ENCODE data around the gene MUC6. TPM values are rescaled to one million over a fixed set of nuclear protein-coding genes. Genes with fewer than 3 reads are reported as not detected.

Gene MUC6
- total and polyA plus RNA-seq, 3 donors from 2014 or later = 0.16 to 1.5 (median 0.19) TPM

DNA sequence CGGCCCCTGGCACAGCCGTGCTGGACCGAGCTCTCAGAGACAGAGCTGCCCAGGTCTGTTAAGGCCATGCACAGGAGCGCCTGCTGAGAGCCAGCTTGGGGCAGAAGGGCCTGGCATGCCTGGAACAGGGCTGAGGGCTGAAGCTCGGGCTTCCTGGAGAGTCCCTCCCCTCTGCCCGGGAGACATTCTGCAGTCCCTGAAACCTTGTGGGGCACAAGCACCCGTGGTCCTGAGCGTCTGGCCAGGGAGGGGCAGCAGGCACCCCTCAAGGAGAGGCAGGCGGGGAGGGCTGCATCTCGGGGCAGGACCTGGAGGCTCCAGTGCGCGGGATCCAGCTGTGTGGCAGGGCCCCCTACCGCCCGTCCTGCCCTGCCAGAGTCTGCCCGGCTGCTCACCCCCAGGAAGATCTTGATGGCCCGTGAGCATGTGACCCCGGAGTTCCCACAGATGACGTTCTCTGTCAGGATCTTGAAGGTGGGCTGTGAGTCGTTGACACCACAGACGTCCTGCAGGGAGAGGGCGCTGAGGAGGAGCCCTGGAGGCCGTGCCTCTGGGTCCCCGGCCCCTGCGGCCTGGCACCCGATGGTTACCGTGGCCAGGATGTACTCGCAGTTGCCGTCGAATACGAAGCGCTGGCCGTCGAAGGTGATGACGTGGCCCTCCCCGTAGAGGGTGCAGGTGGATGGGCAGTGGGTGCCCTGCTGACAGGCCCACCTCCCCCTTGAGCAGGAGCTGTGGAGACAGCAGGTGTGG is 10.9 kb downstream of the MUC6 start:
- no peak for TF ChIP-seq POLR2A (IDR thresholded peaks at IDR 0.05)
- TF ChIP-seq, protein P1, sequence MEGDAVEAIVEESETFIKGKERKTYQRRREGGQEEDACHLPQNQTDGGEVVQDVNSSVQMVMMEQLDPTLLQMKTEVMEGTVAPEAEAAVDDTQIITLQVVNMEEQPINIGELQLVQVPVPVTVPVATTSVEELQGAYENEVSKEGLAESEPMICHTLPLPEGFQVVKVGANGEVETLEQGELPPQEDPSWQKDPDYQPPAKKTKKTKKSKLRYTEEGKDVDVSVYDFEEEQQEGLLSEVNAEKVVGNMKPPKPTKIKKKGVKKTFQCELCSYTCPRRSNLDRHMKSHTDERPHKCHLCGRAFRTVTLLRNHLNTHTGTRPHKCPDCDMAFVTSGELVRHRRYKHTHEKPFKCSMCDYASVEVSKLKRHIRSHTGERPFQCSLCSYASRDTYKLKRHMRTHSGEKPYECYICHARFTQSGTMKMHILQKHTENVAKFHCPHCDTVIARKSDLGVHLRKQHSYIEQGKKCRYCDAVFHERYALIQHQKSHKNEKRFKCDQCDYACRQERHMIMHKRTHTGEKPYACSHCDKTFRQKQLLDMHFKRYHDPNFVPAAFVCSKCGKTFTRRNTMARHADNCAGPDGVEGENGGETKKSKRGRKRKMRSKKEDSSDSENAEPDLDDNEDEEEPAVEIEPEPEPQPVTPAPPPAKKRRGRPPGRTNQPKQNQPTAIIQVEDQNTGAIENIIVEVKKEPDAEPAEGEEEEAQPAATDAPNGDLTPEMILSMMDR (IDR thresholded peaks at IDR 0.05) = no peak
- intact Hi-C loops (cut with DNase I; ENCODE audit: low total_unique reads) = no loop called here
- Histone ChIP-seq H3K36me3 (ENCODE audit: low read depth, missing control alignments) (no peaks in the 10 kb centered on the region), H3K4me3 (no peak overlapping the region), H3K9me3 (no peaks in the 10 kb centered on the region), H3K27ac (no peak overlapping the region), H3K4me1 (no peaks in the 10 kb centered on the region), H3K27me3 (no peaks in the 10 kb centered on the region)
- 82 to 88% methylated on average over 14 to 34 of the region's 35 CpGs for WGBS, 2 donors
- DNase-seq = no peak

DNA sequence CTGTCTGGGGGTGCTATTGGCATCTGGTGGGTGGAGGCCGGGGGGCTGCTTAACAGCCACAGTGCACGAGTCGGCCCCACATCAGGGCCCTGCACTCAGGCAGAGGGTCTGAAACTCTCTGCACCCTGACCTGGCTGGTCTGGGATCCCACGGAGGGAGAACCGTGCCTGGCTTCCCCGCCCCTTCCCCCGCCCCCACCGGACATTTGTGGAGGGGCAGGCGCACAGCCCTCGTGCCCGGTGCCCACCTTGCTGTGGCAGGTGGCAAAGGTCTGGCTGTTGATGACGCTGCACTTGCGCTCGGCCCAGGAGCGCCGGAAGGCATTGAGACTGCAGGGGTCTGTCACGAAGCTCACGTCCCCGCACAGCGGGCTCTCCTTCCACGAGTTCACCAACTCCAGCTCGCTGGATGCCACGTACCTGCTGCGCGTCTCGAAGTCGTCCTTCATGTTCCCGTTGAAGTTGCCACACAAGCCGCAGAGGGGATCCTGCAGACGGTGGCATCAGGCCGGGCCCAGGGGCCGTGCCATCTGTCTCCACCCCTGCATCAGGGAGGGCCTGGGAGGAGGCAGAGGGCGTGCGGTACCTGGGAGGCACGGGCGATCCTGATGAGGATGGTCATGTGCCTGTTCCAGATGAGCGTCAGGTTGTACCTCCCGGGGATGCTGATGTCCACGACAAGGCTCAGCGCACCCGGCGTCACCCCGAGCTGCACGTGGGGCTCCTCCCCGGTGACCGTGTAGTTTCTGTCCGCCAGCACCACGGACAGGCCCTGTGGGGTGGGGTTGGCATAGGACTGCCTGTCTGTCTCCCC is 11.7 kb downstream of the MUC6 start:
- no peaks in the 10 kb centered on the region for H3K9me3 ChIP-seq
- 90 to 94% methylated on average over 18 to 48 of the region's 48 CpGs for WGBS, 2 donors
- no peak for TF ChIP-seq POLR2A (IDR thresholded peaks at IDR 0.05)
- TF ChIP-seq, protein P1 (IDR thresholded peaks at IDR 0.05) = no peak
- no peak overlapping the region for H3K4me3 ChIP-seq
- intact Hi-C loops (cut with DNase I; ENCODE audit: low total_unique reads) = no loop called here
- H3K4me1 ChIP-seq = no peaks in the 10 kb centered on the region
- no peak for DNase-seq
- no peaks in the 10 kb centered on the region for H3K27me3 ChIP-seq
- H3K36me3 ChIP-seq (ENCODE audit: low read depth, missing control alignments) = no peaks in the 10 kb centered on the region
- no peak overlapping the region for H3K27ac ChIP-seq

DNA sequence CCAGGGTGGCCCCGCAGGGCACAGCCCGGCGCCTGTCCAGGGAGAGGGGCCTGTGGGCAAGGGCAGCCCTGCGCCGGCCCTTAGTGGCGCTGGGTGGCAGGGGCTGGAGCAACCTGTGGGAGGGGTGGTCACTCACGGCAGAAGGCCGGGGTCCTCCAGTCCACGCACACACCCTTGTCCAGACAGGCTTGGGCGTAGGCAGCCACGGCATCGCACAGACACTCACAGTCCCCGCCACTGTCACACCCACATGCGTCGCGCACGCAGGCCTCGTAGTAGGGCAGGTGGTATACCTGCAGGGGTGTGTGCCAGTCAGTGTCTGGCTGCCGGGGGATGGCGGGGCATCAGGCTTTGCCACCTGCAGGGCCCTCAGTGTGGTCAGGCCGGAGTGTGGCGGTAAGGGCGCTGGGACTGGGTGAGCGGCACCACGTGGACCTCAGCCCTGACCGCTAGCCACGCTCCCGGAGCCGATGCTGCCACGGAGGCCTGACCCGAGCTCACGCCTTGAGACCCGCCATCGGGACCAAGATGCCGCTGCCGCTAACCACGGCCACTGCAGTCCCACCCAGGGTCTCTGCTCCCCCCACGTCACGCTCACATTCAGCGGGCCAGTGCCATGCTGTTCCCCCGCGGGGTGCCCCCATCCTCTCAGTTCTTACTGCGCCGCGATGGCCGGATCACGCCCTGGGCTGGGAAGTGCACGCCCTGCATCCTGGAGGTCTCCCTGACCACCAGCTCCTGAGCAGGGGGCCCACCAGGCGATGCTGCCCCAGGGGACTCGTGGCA is 12.5 kb downstream of the MUC6 start:
- no peak overlapping the region for H3K27ac ChIP-seq
- H3K9me3 ChIP-seq = no peaks in the 10 kb centered on the region
- no peaks in the 10 kb centered on the region for H3K36me3 ChIP-seq (ENCODE audit: low read depth, missing control alignments)
- no peak overlapping the region for H3K4me3 ChIP-seq
- no peak for DNase-seq
- H3K27me3 ChIP-seq = no peaks in the 10 kb centered on the region
- H3K4me1 ChIP-seq = no peaks in the 10 kb centered on the region
- no peak for TF ChIP-seq POLR2A (IDR thresholded peaks at IDR 0.05)
- TF ChIP-seq, protein P1 (IDR thresholded peaks at IDR 0.05) = no peak
- WGBS, 2 donors = 93 to 97% methylated on average over 25 to 50 of the region's 50 CpGs
- intact Hi-C loops (cut with DNase I; ENCODE audit: low total_unique reads) = no loop called here

DNA sequence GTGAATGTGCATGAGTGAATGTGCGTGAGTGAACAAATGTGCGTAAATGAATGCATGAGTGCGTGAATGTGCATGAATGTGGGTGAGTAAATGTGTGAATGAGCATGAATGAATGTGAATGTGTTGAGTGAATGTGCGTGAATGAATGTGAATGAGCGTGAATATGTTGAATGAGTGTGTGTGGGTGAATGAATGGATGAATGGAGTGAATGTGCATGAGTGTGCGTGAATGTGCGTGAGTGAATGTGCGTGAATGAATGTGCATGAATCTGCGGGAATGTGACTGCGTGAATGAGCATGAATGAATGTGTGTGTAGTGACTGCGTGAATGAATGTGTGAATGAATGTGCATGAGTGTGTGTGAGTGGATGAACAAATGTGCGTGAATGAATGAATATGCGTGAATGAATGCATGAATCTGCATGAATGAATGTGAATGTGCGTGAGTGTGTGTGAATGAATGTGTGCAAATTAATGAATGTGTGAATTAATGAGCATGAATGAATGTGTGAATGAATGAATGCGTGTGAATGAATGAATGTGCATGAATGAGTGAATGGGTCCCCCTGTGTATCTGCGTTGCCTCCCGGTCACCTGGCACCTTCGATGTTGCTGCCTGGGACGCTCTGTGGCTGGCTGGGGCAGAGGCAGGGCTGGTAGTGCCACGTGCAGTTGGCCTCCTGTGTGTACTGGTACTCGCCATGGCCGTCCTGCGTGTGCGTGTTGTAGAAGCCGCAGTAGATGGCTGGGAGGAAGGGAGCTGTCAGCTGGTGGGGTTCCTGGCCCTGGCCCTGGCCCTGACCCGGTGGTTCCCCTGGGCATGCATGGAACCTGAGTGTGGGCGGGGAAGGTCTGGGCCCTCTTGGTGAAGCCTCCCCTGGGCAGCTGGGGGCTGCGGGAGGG is 13.4 kb downstream of the MUC6 start:
- Histone ChIP-seq H3K27ac (no peak overlapping the region), H3K4me1 (no peaks in the 10 kb centered on the region), H3K27me3 (no peaks in the 10 kb centered on the region), H3K36me3 (ENCODE audit: low read depth, missing control alignments) (no peaks in the 10 kb centered on the region), H3K9me3 (no peaks in the 10 kb centered on the region), H3K4me3 (no peak overlapping the region)
- intact Hi-C loops (cut with DNase I; ENCODE audit: low total_unique reads) = no loop called here
- WGBS, 2 donors = 90 to 91% methylated on average over 20 to 28 of the region's 28 CpGs
- no peak for DNase-seq
- no peak for TF ChIP-seq POLR2A (IDR thresholded peaks at IDR 0.05)
- TF ChIP-seq, protein P1 (IDR thresholded peaks at IDR 0.05) = no peak

All from testis (tissue), 3 donors.